Activated T-cell treated with anti-CD3 and anti-CD28 coated beads, Interleukin-2, amount 50 U/mL, for 24 hours (primary cell): ENCODE data around the gene LYZL1.
"Not testable (repeated sequence)": the region's sequence is repeated elsewhere in the genome, so short reads cannot be mapped to it uniquely, and the experiment has no call there.

Experiments used
- DNase-seq: peaks from one replicate; pipeline ENCODE4 v3.0.0-alpha.2; 2020
- H3K27ac Mint-ChIP-seq: 2 replicates; pipeline ENCODE4 v1.8.0; 2020; ENCODE audit warnings: mild to moderate bottlenecking, mixed read lengths
- H3K27me3 Mint-ChIP-seq: 2 replicates; pipeline ENCODE4 v1.8.0; 2020; ENCODE audit warnings: mixed read lengths
- H3K36me3 Mint-ChIP-seq: 2 replicates; pipeline ENCODE4 v1.8.0; 2020; ENCODE audit warnings: low read depth, mixed read lengths
- H3K4me1 Mint-ChIP-seq: 2 replicates; pipeline ENCODE4 v1.8.0; 2020; ENCODE audit warnings: low read depth, mixed read lengths
- H3K4me3 Mint-ChIP-seq: 2 replicates; pipeline ENCODE4 v1.8.0; 2020; ENCODE audit warnings: mild to moderate bottlenecking, moderate library complexity, mixed read lengths
- H3K9me3 Mint-ChIP-seq: 2 replicates; pipeline ENCODE4 v1.8.0; 2020; ENCODE audit warnings: mixed read lengths

LYZL1 gene

GRCh38 chr10:29308142-29308541, 19.3 kb downstream of the LYZL1 start:
- DNase-seq, H3K36me3 Mint-ChIP-seq: not testable (repeated sequence)
- peaks cover 25% of the 10 kb centered on the region for H3K27me3 Mint-ChIP-seq

GRCh38 chr10:29309465-29309864, 20.6 kb downstream of the LYZL1 start:
- H3K27ac Mint-ChIP-seq = no peak overlapping the region

More at GRCh38 chr10:29308142-29308541, 19.3 kb downstream of the LYZL1 start:
- not testable (repeated sequence) for H3K27ac Mint-ChIP-seq, H3K4me3 Mint-ChIP-seq, H3K4me1 Mint-ChIP-seq, H3K9me3 Mint-ChIP-seq

GRCh38 chr10:29310463-29310862, 21.6 kb downstream of the LYZL1 start:
- not testable (repeated sequence) for DNase-seq, H3K9me3 Mint-ChIP-seq, H3K4me1 Mint-ChIP-seq, H3K36me3 Mint-ChIP-seq, H3K4me3 Mint-ChIP-seq, H3K27ac Mint-ChIP-seq
- H3K27me3 Mint-ChIP-seq = peaks cover 16% of the 10 kb centered on the region

More at GRCh38 chr10:29309465-29309864, 20.6 kb downstream of the LYZL1 start:
- peaks cover 19% of the 10 kb centered on the region for H3K27me3 Mint-ChIP-seq
- no peak for DNase-seq
- H3K4me1 Mint-ChIP-seq = peaks cover 2% of the 10 kb centered on the region
- no peak overlapping the region for H3K4me3 Mint-ChIP-seq
- H3K9me3 Mint-ChIP-seq = no peaks in the 10 kb centered on the region
- no peaks in the 10 kb centered on the region for H3K36me3 Mint-ChIP-seq

GRCh38 chr10:29313071-29313470, 24.2 kb downstream of the LYZL1 start:
- Mint-ChIP-seq H3K9me3 (no peaks in the 10 kb centered on the region), H3K27me3 (peaks cover 24% of the 10 kb centered on the region), H3K36me3 (no peaks in the 10 kb centered on the region), H3K27ac (no peak overlapping the region), H3K4me1 (peaks cover under 1% of the 10 kb centered on the region), H3K4me3 (no peak overlapping the region)
- DNase-seq = no peak

GRCh38 chr10:29314726-29315125, 25.9 kb downstream of the LYZL1 start:
- DNase-seq = no peak
- Mint-ChIP-seq H3K4me1 (peaks cover 8% of the 10 kb centered on the region), H3K36me3 (no peaks in the 10 kb centered on the region), H3K9me3 (no peaks in the 10 kb centered on the region), H3K27ac (no peak overlapping the region), H3K27me3 (peaks cover 35% of the 10 kb centered on the region), H3K4me3 (no peak overlapping the region)

GRCh38 chr10:29315814-29316213, 26.9 kb downstream of the LYZL1 start:
- H3K36me3 Mint-ChIP-seq = no peaks in the 10 kb centered on the region
- peaks cover 8% of the 10 kb centered on the region for H3K4me1 Mint-ChIP-seq
- no peak for DNase-seq
- no peaks in the 10 kb centered on the region for H3K9me3 Mint-ChIP-seq
- no peak overlapping the region for H3K4me3 Mint-ChIP-seq
- H3K27me3 Mint-ChIP-seq = peaks cover 43% of the 10 kb centered on the region
- no peak overlapping the region for H3K27ac Mint-ChIP-seq

GRCh38 chr10:29316308-29317026, 27.6 kb downstream of the LYZL1 start:
- Mint-ChIP-seq H3K27me3 (peaks cover 45% of the 10 kb centered on the region), H3K9me3 (no peaks in the 10 kb centered on the region), H3K27ac (no peak overlapping the region), H3K4me1 (peaks cover 8% of the 10 kb centered on the region), H3K4me3 (no peak overlapping the region), H3K36me3 (no peaks in the 10 kb centered on the region)
- DNase-seq = no peak

- Mint-ChIP-seq H3K36me3 (no peaks in the 10 kb centered on the region), H3K9me3 (no peaks in the 10 kb centered on the region), H3K4me1 (peaks cover 8% of the 10 kb centered on the region), H3K27ac (no peak overlapping the region), H3K4me3 (no peak overlapping the region), H3K27me3 (peaks cover 47% of the 10 kb centered on the region)
- no peak for DNase-seq
Measured at GRCh38 chr10:29317027-29317420, 28.2 kb downstream of the LYZL1 start.

- Mint-ChIP-seq H3K4me3 (no peak overlapping the region), H3K36me3 (no peaks in the 10 kb centered on the region), H3K9me3 (no peaks in the 10 kb centered on the region), H3K27ac (no peak overlapping the region), H3K27me3 (peaks cover 47% of the 10 kb centered on the region), H3K4me1 (peaks cover 8% of the 10 kb centered on the region)
- no peak for DNase-seq
Measured at GRCh38 chr10:29317423-29318021, 28.7 kb downstream of the LYZL1 start.

GRCh38 chr10:29318141-29319071, 29.5 kb downstream of the LYZL1 start:
- not testable (repeated sequence) for H3K4me3 Mint-ChIP-seq, H3K27ac Mint-ChIP-seq, H3K9me3 Mint-ChIP-seq, H3K36me3 Mint-ChIP-seq, H3K4me1 Mint-ChIP-seq, DNase-seq
- H3K27me3 Mint-ChIP-seq = peaks cover 52% of the 10 kb centered on the region

- no peak overlapping the region for H3K4me3 Mint-ChIP-seq
- H3K9me3 Mint-ChIP-seq = no peaks in the 10 kb centered on the region
- no peak for DNase-seq
- peaks cover 8% of the 10 kb centered on the region for H3K4me1 Mint-ChIP-seq
- no peak overlapping the region for H3K27ac Mint-ChIP-seq
- H3K27me3 Mint-ChIP-seq = peaks cover 51% of the 10 kb centered on the region
- H3K36me3 Mint-ChIP-seq = no peaks in the 10 kb centered on the region
Measured at GRCh38 chr10:29319205-29319781, 30.4 kb downstream of the LYZL1 start.

GRCh38 chr10:29320680-29321121, 31.8 kb downstream of the LYZL1 start:
- H3K27me3 Mint-ChIP-seq = peaks cover 55% of the 10 kb centered on the region
- H3K4me1 Mint-ChIP-seq, DNase-seq, H3K4me3 Mint-ChIP-seq, H3K9me3 Mint-ChIP-seq, H3K27ac Mint-ChIP-seq, H3K36me3 Mint-ChIP-seq: not testable (repeated sequence)

GRCh38 chr10:29321656-29322055, 32.8 kb downstream of the LYZL1 start:
- DNase-seq = no peak
- Mint-ChIP-seq H3K27me3 (peaks cover 50% of the 10 kb centered on the region), H3K4me3 (no peak overlapping the region), H3K9me3 (no peaks in the 10 kb centered on the region), H3K36me3 (no peaks in the 10 kb centered on the region), H3K4me1 (peaks cover 8% of the 10 kb centered on the region), H3K27ac (no peak overlapping the region)

- H3K36me3 Mint-ChIP-seq = no peaks in the 10 kb centered on the region
- H3K27ac Mint-ChIP-seq = no peak overlapping the region
- peaks cover 8% of the 10 kb centered on the region for H3K4me1 Mint-ChIP-seq
- H3K9me3 Mint-ChIP-seq = no peaks in the 10 kb centered on the region
- no peak overlapping the region for H3K4me3 Mint-ChIP-seq
- DNase-seq = no peak
- peaks cover 49% of the 10 kb centered on the region for H3K27me3 Mint-ChIP-seq
Measured at GRCh38 chr10:29322918-29323317, 34.0 kb downstream of the LYZL1 start.
